SJCRH30 (cell line): ENCODE results near the gene STEAP4. TPM values are rescaled to one million over a fixed set of nuclear protein-coding genes. Genes with fewer than 3 reads are reported as not detected.
A peak's percentile ranks its signal among the peaks of the same experiment; 100 is the strongest.
"Not testable (repeated sequence)": the region's sequence is repeated elsewhere in the genome, so short reads cannot be mapped to it uniquely, and the experiment has no call there.

Experiments used
- DNase-seq, 2 experiments: peaks; one replicate each; pipeline ENCODE4 v3.0.0-alpha.2; 2015 to 2020
- H3K27ac ChIP-seq: fragments of 250-450 bp; sonication (Bioruptor Pico); 2 replicates; pipeline ENCODE4 v1.5.1; 2020; ENCODE audit warnings: mild to moderate bottlenecking, moderate library complexity
- H3K27me3 ChIP-seq: fragments of 250-450 bp; sonication (Bioruptor Pico); 2 replicates; pipeline ENCODE4 v1.5.1; 2020; ENCODE audit warnings: mild to moderate bottlenecking, moderate library complexity
- H3K36me3 ChIP-seq: fragments of 250-450 bp; sonication (Bioruptor Pico); 2 replicates; pipeline ENCODE4 v1.5.1; 2020; ENCODE audit warnings: mild to moderate bottlenecking, moderate library complexity
- H3K4me1 ChIP-seq: fragments of 250-450 bp; sonication (Bioruptor Pico); 2 replicates; pipeline ENCODE4 v1.5.1; 2020; ENCODE audit warnings: mild to moderate bottlenecking, moderate library complexity
- H3K4me3 ChIP-seq: fragments of 250-450 bp; sonication (Bioruptor Pico); 2 replicates; pipeline ENCODE4 v1.5.1; 2020; ENCODE audit warnings: mild to moderate bottlenecking, moderate library complexity
- H3K9me3 ChIP-seq: fragments of 250-450 bp; sonication (Bioruptor Pico); replicated peaks from 2 replicates; pipeline ENCODE4 v1.5.1; 2020; ENCODE audit warnings: mild to moderate bottlenecking, moderate library complexity
- total RNA-seq: library from RNA; depleted of rRNA; stranded (reverse); fragments of >200 nt; shearing (Covaris generic); gene quantifications from 2 replicates; pipeline ENCODE4 v1.2.3, GENCODE V29; 2014

The STEAP4 gene
- total RNA-seq, 1 experiment from 2014 or later: not detected

- Histone ChIP-seq H3K9me3 (no peaks in the 10 kb centered on the region), H3K27ac (no peak overlapping the region), H3K36me3 (no peaks in the 10 kb centered on the region), H3K4me3 (no peak overlapping the region), H3K4me1 (no peaks in the 10 kb centered on the region; the same call in 1 of the 2 replicates), H3K27me3 (no peaks in the 10 kb centered on the region)
- DNase-seq: no peak
Observed at GRCh38 chr7:88268051-88268450, 38.6 kb downstream of the STEAP4 start.

GRCh38 chr7:88267421-88267820 is 39.3 kb downstream of the STEAP4 start:
- Histone ChIP-seq H3K36me3 (no peaks in the 10 kb centered on the region), H3K4me3 (no peak overlapping the region), H3K27ac (no peak overlapping the region), H3K4me1 (no peaks in the 10 kb centered on the region; the same call in 1 of the 2 replicates), H3K27me3 (no peaks in the 10 kb centered on the region), H3K9me3 (no peaks in the 10 kb centered on the region)
- DNase-seq: peak in 1 of 2 experiments; percentile 36

GRCh38 chr7:88264987-88265386 is 41.7 kb downstream of the STEAP4 start:
- not testable (repeated sequence) for H3K4me3 ChIP-seq, H3K4me1 ChIP-seq, DNase-seq, H3K36me3 ChIP-seq, H3K27ac ChIP-seq, H3K27me3 ChIP-seq, H3K9me3 ChIP-seq

GRCh38 chr7:88262562-88262961 is 44.1 kb downstream of the STEAP4 start:
- H3K9me3 ChIP-seq: no peaks in the 10 kb centered on the region
- no peak for DNase-seq
- H3K4me3 ChIP-seq: no peak overlapping the region

GRCh38 chr7:88260719-88261118 is 46.0 kb downstream of the STEAP4 start:
- Histone ChIP-seq H3K4me3 (no peak overlapping the region), H3K36me3 (no peaks in the 10 kb centered on the region), H3K9me3 (no peaks in the 10 kb centered on the region), H3K27me3 (no peaks in the 10 kb centered on the region), H3K27ac (no peak overlapping the region), H3K4me1 (no peaks in the 10 kb centered on the region; the same call in 1 of the 2 replicates)
- DNase-seq: no peak

More at GRCh38 chr7:88262562-88262961, 44.1 kb downstream of the STEAP4 start:
- Histone ChIP-seq H3K4me1 (no peaks in the 10 kb centered on the region; the same call in 1 of the 2 replicates), H3K36me3 (no peaks in the 10 kb centered on the region), H3K27me3 (no peaks in the 10 kb centered on the region), H3K27ac (no peak overlapping the region)

GRCh38 chr7:88259656-88260380 is 46.9 kb downstream of the STEAP4 start:
- Histone ChIP-seq H3K27ac (no peak overlapping the region), H3K36me3 (no peaks in the 10 kb centered on the region), H3K27me3 (no peaks in the 10 kb centered on the region), H3K4me3 (no peak overlapping the region), H3K9me3 (no peaks in the 10 kb centered on the region), H3K4me1 (no peaks in the 10 kb centered on the region; the same call in 1 of the 2 replicates)
- DNase-seq: no peak

- not testable (repeated sequence) for H3K4me3 ChIP-seq, H3K27me3 ChIP-seq, H3K36me3 ChIP-seq, H3K9me3 ChIP-seq, DNase-seq, H3K27ac ChIP-seq, H3K4me1 ChIP-seq
Observed at GRCh38 chr7:88258296-88258695, 48.4 kb downstream of the STEAP4 start.

- peaks cover 7% of the 10 kb centered on the region for H3K9me3 ChIP-seq
- H3K36me3 ChIP-seq: no peaks in the 10 kb centered on the region
- no peaks in the 10 kb centered on the region for H3K4me1 ChIP-seq
- H3K27me3 ChIP-seq: no peaks in the 10 kb centered on the region
- DNase-seq: no peak
- H3K27ac ChIP-seq: no peak overlapping the region
- H3K4me3 ChIP-seq: no peak overlapping the region
Observed at GRCh38 chr7:88256906-88257305, 49.8 kb downstream of the STEAP4 start.

GRCh38 chr7:88254721-88255424 is 51.8 kb downstream of the STEAP4 start:
- peaks cover 7% of the 10 kb centered on the region for H3K9me3 ChIP-seq
- DNase-seq: no peak
- H3K27me3 ChIP-seq: no peaks in the 10 kb centered on the region
- no peaks in the 10 kb centered on the region for H3K36me3 ChIP-seq
- no peak overlapping the region for H3K27ac ChIP-seq
- no peak overlapping the region for H3K4me3 ChIP-seq
- H3K4me1 ChIP-seq: no peaks in the 10 kb centered on the region

- no peak for DNase-seq
- H3K9me3 ChIP-seq: peaks cover 7% of the 10 kb centered on the region
- no peaks in the 10 kb centered on the region for H3K27me3 ChIP-seq
- H3K4me1 ChIP-seq: no peaks in the 10 kb centered on the region
- no peak overlapping the region for H3K4me3 ChIP-seq
- H3K27ac ChIP-seq: no peak overlapping the region
- H3K36me3 ChIP-seq: no peaks in the 10 kb centered on the region
Observed at GRCh38 chr7:88253640-88254039, 53.1 kb downstream of the STEAP4 start.

GRCh38 chr7:88244258-88244657 is 62.4 kb downstream of the STEAP4 start:
- no peaks in the 10 kb centered on the region for H3K4me1 ChIP-seq
- H3K27ac ChIP-seq: no peak overlapping the region
- H3K9me3 ChIP-seq: no peaks in the 10 kb centered on the region
- H3K36me3 ChIP-seq: no peaks in the 10 kb centered on the region; the same call in 1 of the 2 replicates
- no peak overlapping the region for H3K4me3 ChIP-seq
- H3K27me3 ChIP-seq: no peaks in the 10 kb centered on the region
- DNase-seq: no peak

- no peaks in the 10 kb centered on the region; the same call in 1 of the 2 replicates for H3K36me3 ChIP-seq
- no peaks in the 10 kb centered on the region for H3K27me3 ChIP-seq
- H3K27ac ChIP-seq: no peak overlapping the region
- no peaks in the 10 kb centered on the region for H3K4me1 ChIP-seq
- no peak overlapping the region for H3K4me3 ChIP-seq
- DNase-seq: peak; percentile 18 to 73
- H3K9me3 ChIP-seq: no peaks in the 10 kb centered on the region
Observed at GRCh38 chr7:88243345-88243909, 63.3 kb downstream of the STEAP4 start.

- H3K4me1 ChIP-seq: no peaks in the 10 kb centered on the region
- DNase-seq: no peak
- no peaks in the 10 kb centered on the region for H3K9me3 ChIP-seq
- no peak overlapping the region for H3K4me3 ChIP-seq
- H3K27ac ChIP-seq: no peak overlapping the region
- no peaks in the 10 kb centered on the region for H3K27me3 ChIP-seq
- H3K36me3 ChIP-seq: no peaks in the 10 kb centered on the region; the same call in 1 of the 2 replicates
Observed at GRCh38 chr7:88239852-88240251, 66.8 kb downstream of the STEAP4 start.

- Histone ChIP-seq H3K9me3 (no peaks in the 10 kb centered on the region), H3K4me1 (no peaks in the 10 kb centered on the region), H3K27me3 (no peaks in the 10 kb centered on the region), H3K27ac (no peak overlapping the region), H3K4me3 (no peak overlapping the region), H3K36me3 (no peaks in the 10 kb centered on the region)
- DNase-seq: no peak
Observed at GRCh38 chr7:88233828-88234227, 72.9 kb downstream of the STEAP4 start.

GRCh38 chr7:88230646-88231045 is 76.0 kb downstream of the STEAP4 start:
- DNase-seq: no peak
- Histone ChIP-seq H3K4me3 (no peak overlapping the region), H3K27me3 (no peaks in the 10 kb centered on the region), H3K36me3 (no peaks in the 10 kb centered on the region), H3K4me1 (no peaks in the 10 kb centered on the region), H3K9me3 (no peaks in the 10 kb centered on the region), H3K27ac (no peak overlapping the region)
